ENCODE data around the gene MAVS.

- TF ChIP-seq, protein P1, sequence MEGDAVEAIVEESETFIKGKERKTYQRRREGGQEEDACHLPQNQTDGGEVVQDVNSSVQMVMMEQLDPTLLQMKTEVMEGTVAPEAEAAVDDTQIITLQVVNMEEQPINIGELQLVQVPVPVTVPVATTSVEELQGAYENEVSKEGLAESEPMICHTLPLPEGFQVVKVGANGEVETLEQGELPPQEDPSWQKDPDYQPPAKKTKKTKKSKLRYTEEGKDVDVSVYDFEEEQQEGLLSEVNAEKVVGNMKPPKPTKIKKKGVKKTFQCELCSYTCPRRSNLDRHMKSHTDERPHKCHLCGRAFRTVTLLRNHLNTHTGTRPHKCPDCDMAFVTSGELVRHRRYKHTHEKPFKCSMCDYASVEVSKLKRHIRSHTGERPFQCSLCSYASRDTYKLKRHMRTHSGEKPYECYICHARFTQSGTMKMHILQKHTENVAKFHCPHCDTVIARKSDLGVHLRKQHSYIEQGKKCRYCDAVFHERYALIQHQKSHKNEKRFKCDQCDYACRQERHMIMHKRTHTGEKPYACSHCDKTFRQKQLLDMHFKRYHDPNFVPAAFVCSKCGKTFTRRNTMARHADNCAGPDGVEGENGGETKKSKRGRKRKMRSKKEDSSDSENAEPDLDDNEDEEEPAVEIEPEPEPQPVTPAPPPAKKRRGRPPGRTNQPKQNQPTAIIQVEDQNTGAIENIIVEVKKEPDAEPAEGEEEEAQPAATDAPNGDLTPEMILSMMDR (conservative IDR thresholded peaks at IDR 0.05 in 1 of 2, IDR thresholded peaks at IDR 0.05 in 1 of 2; ENCODE audit: extremely low read depth in 1 of 2, insufficient read depth in 1 of 2, low read depth in 1 of 2, low read length in 2 of 2) = no peak
- TF ChIP-seq EZH2 (IDR thresholded peaks at IDR 0.05; ENCODE audit: borderline replicate concordance, low read length) = no peak
Measured at GRCh38 chr20:3896302-3896701, 49.7 kb downstream of the MAVS start.

All from mammary epithelial cell (primary cell).